CD14-positive monocyte (primary cell): ENCODE data around the gene CRADD. TPM values are rescaled to one million over a fixed set of nuclear protein-coding genes. Genes with fewer than 3 reads are reported as not detected.

ENCODE experiments used
- DNase-seq, 3 donors: peaks; one replicate each; pipeline ENCODE4 v3.0.0-alpha.2; 2011 to 2022
- H2AFZ ChIP-seq: 2 replicates; pipeline ENCODE4 v1.6.0; 2012; ENCODE audit warnings: mild to moderate bottlenecking, low read depth, low read length, inconsistent platforms; ENCODE audit not compliant: insufficient read depth, poor library complexity, severe bottlenecking
- H3K27ac ChIP-seq, 2 donors: 1 replicate in 1 of 2; 2 replicates in 1 of 2; pipeline ENCODE4 v1.5.1; 2012 to 2013; ENCODE audit warnings: low read length in 2 of 2, control low read depth in 1 of 2, inconsistent platforms in 1 of 2, low read depth in 1 of 2, mild to moderate bottlenecking in 1 of 2
- H3K27me3 ChIP-seq, 2 donors: one replicate each; pipeline versions ENCODE4 v1.6.0 to v1.6.1; 2011 to 2013; ENCODE audit warnings: low read length in 2 of 2; ENCODE audit not compliant: control insufficient read depth in 2 of 2, insufficient read depth in 2 of 2
- H3K36me3 ChIP-seq, 2 donors: replicated peaks in 1 of 2; 1 replicate in 1 of 2; 2 replicates in 1 of 2; pipeline versions ENCODE4 v1.5.1 to v1.6.1; 2012 to 2013; ENCODE audit warnings: low read length in 2 of 2, control low read depth in 1 of 2, inconsistent platforms in 1 of 2, mild to moderate bottlenecking in 1 of 2; ENCODE audit not compliant: insufficient read depth in 2 of 2, control insufficient read depth in 1 of 2
- H3K4me1 ChIP-seq, 2 donors: 1 replicate in 1 of 2; 2 replicates in 1 of 2; pipeline versions ENCODE4 v1.5.1 to v1.6.1; 2012 to 2013; ENCODE audit warnings: low read length in 2 of 2, control low read depth in 1 of 2, inconsistent platforms in 1 of 2, mild to moderate bottlenecking in 1 of 2, moderate library complexity in 1 of 2; ENCODE audit not compliant: insufficient read depth in 2 of 2, control insufficient read depth in 1 of 2
- H3K4me2 ChIP-seq: replicated peaks from 2 replicates; pipeline ENCODE3; 2012; ENCODE audit warnings: low read length, moderate library complexity, mild to moderate bottlenecking; ENCODE audit not compliant: poor library complexity, severe bottlenecking; ENCODE audit errors: extremely low read depth
- H3K4me3 ChIP-seq, 3 experiments: fragments of 200-600 bp in 1 of 3; sonication (generic) in 1 of 3; replicated peaks in 1 of 3; 1 replicate in 2 of 3; 2 replicates in 1 of 3; pipeline ENCODE4 v1.5.1; 2011 to 2013; ENCODE audit warnings: low read length in 3 of 3, mild to moderate bottlenecking in 3 of 3, control low read depth in 2 of 3, low read depth in 2 of 3, inconsistent platforms in 1 of 3, moderate library complexity in 1 of 3
- H3K79me2 ChIP-seq: 2 replicates; pipeline ENCODE4 v1.6.0; 2012; ENCODE audit warnings: mild to moderate bottlenecking, control low read depth, inconsistent platforms, low read length, moderate library complexity; ENCODE audit not compliant: insufficient read depth
- H3K9ac ChIP-seq: 2 replicates; pipeline ENCODE4 v1.6.0; 2017; ENCODE audit warnings: low read length, mild to moderate bottlenecking; ENCODE audit not compliant: insufficient read depth, poor library complexity, severe bottlenecking
- H3K9me3 ChIP-seq, 2 donors: replicated peaks in 1 of 2; 1 replicate in 1 of 2; 2 replicates in 1 of 2; pipeline versions ENCODE4 v1.5.1 to v1.6.1; 2012 to 2013; ENCODE audit warnings: low read length in 2 of 2, control low read depth in 1 of 2; ENCODE audit not compliant: control insufficient read depth in 1 of 2, insufficient read depth in 1 of 2
- H4K20me1 ChIP-seq: 2 replicates; pipeline ENCODE4 v1.6.0; 2012; ENCODE audit warnings: mild to moderate bottlenecking, low read length, control low read depth, moderate library complexity; ENCODE audit not compliant: insufficient read depth
- H3K27ac Mint-ChIP-seq, 7 donors: one replicate each; pipeline ENCODE4 v1.8.0; 2020; ENCODE audit warnings: mild to moderate bottlenecking in 7 of 7, mixed read lengths in 7 of 7, moderate library complexity in 6 of 7, inconsistent platforms in 2 of 7
- H3K27me3 Mint-ChIP-seq, 3 donors: one replicate each; pipeline ENCODE4 v1.8.0; 2021 to 2022; ENCODE audit warnings: low read depth in 3 of 3, mild to moderate bottlenecking in 3 of 3, mixed read lengths in 3 of 3, moderate library complexity in 3 of 3, inconsistent platforms in 1 of 3
- H3K36me3 Mint-ChIP-seq, 2 donors: one replicate each; pipeline ENCODE4 v1.8.0; 2020; ENCODE audit warnings: mixed read lengths in 2 of 2, inconsistent platforms in 1 of 2, mild to moderate bottlenecking in 1 of 2
- H3K4me1 Mint-ChIP-seq: one replicate; pipeline ENCODE4 v1.8.0; 2020; ENCODE audit warnings: mild to moderate bottlenecking, mixed read lengths
- H3K4me3 Mint-ChIP-seq, 2 donors: one replicate each; pipeline ENCODE4 v1.8.0; 2020; ENCODE audit warnings: mild to moderate bottlenecking in 2 of 2, mixed read lengths in 2 of 2, moderate library complexity in 1 of 2
- H3K9me3 Mint-ChIP-seq, 7 donors: one replicate each; pipeline ENCODE4 v1.8.0; 2020 to 2022; ENCODE audit warnings: mixed read lengths in 7 of 7, mild to moderate bottlenecking in 6 of 7, moderate library complexity in 6 of 7, inconsistent platforms in 2 of 7
- CTCF ChIP-seq: fragments of 200-600 bp; IDR thresholded peaks from one replicate; pipeline ENCODE4 v1.8.0; 2022; ENCODE audit warnings: antibody characterized with exemption, mild to moderate bottlenecking
- WGBS: methylation state at CpG from one replicate; pipeline ENCODE4 v1.1.5; 2013; ENCODE audit warnings: missing lambda C conversion rate; ENCODE audit not compliant: insufficient coverage; 5-methylcytosine and 5-hydroxymethylcytosine counted together
- intact Hi-C, 2 donors: fragments of 100-400 bp; cut with micrococcal nuclease; formaldehyde crosslinking; loops; one replicate each; pipeline versions ENCODE4 v1.15.0 to v1.15.1; 2023
- polyA plus RNA-seq, 3 donors: library from polyadenylated mRNA; depleted of rRNA in 1 of 3; unstranded in 2 of 3; stranded (reverse) in 1 of 3; fragments of 300-500 nt in 2 of 3; fragments of >200 nt in 1 of 3; fragmentation: Illumina TruSeq in 2 of 3; gene quantifications; 1 replicate in 2 of 3; 2 replicates in 1 of 3; pipeline ENCODE4 v1.2.3, GENCODE V29; 2012 to 2021

Gene CRADD
- polyA plus RNA-seq, 3 donors: 5.6 to 12.2 (median 11.2) TPM

DNA sequence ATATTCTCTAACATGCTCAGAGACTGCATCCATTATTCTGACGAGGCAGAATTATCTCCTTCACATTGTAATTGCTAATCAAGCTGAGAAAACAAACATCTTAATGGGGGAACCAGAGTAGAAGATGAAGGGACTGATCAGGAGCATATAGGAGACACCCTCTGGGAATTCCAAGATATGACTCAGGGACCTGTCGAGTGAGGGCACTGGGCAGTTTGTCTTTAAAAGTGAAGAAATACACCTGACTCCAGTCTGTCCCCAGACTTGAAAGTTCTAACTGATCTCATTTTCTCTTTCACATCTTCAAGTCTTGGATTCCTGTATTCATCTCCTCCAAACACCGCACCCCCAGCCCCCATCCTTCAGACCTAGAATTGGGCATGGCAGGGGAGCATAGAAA, 244.3 kb downstream of the CRADD start:
- Histone ChIP-seq H4K20me1 (no peaks in the 10 kb centered on the region), H3K9ac (no peak overlapping the region), H2AFZ (no peak overlapping the region), H3K79me2 (no peaks in the 10 kb centered on the region), H3K36me3 (no peaks in the 10 kb centered on the region), H3K9me3 (peaks cover 0 to 9% of the 10 kb centered on the region in 2 donors), H3K4me1 (no peaks in the 10 kb centered on the region), H3K4me3 (no peak overlapping the region), H3K4me2 (no peak overlapping the region), H3K27me3 (no peaks in the 10 kb centered on the region), H3K27ac (no peak overlapping the region)
- intact Hi-C loops: no loop called here
- Mint-ChIP-seq H3K4me3 (no peak overlapping the region), H3K4me1 (peaks cover 2% of the 10 kb centered on the region), H3K27me3 (peaks cover 0 to 2% (median 1%) of the 10 kb centered on the region in 3 donors), H3K9me3 (peaks cover 13 to 24% (median 18%) of the 10 kb centered on the region in 7 donors), H3K36me3 (no peaks in the 10 kb centered on the region), H3K27ac (no peak overlapping the region)
- 80% methylated on average over 1 of the region's 3 CpGs for WGBS
- no peak for DNase-seq
- TF ChIP-seq CTCF: no peak

GRCh38 chr12:93922583-93923006, 245.4 kb downstream of the CRADD start:
- Histone ChIP-seq H3K79me2 (no peaks in the 10 kb centered on the region), H3K4me3 (no peak overlapping the region), H3K4me2 (no peak overlapping the region), H3K4me1 (no peaks in the 10 kb centered on the region), H2AFZ (no peak overlapping the region), H4K20me1 (no peaks in the 10 kb centered on the region), H3K9ac (no peak overlapping the region), H3K27me3 (no peaks in the 10 kb centered on the region), H3K9me3 (peaks cover 0 to 9% of the 10 kb centered on the region in 2 donors), H3K36me3 (no peaks in the 10 kb centered on the region), H3K27ac (no peak overlapping the region)
- Mint-ChIP-seq H3K27ac (no peak overlapping the region), H3K4me3 (no peak overlapping the region), H3K36me3 (no peaks in the 10 kb centered on the region), H3K27me3 (peaks cover 0 to 2% (median 1%) of the 10 kb centered on the region in 3 donors), H3K4me1 (peaks cover 4% of the 10 kb centered on the region), H3K9me3 (peaks cover 13 to 27% (median 18%) of the 10 kb centered on the region in 7 donors)
- no CpG with 5 or more reads among the region's 5 CpGs for WGBS
- DNase-seq: no peak
- intact Hi-C loops: no loop called here
- TF ChIP-seq CTCF: no peak
